K562 (cell line): Measurements from ENCODE around the gene DEPP1. TPM values are rescaled to one million over a fixed set of nuclear protein-coding genes. Genes with fewer than 3 reads are reported as not detected.

Source experiments
- ATF7 ChIP-seq: fragments of 450-650 bp; IDR thresholded peaks from 2 replicates; pipeline ENCODE4 v1.7.1; 2014; ENCODE audit warnings: mild to moderate bottlenecking, moderate library complexity
- FOXP1 ChIP-seq: sonication (generic); formaldehyde crosslinking; IDR thresholded peaks from 2 replicates; pipeline ENCODE4 v1.8.0; 2022; ENCODE audit warnings: mild to moderate bottlenecking, missing genetic modification reagents
- HMBOX1 ChIP-seq: sonication (generic); IDR thresholded peaks from 2 replicates; pipeline ENCODE4 v1.6.1; 2016
- MAZ ChIP-seq, 2 experiments: fragments of 450-650 bp in 1 of 2; sonication (generic) in 1 of 2; formaldehyde crosslinking; IDR thresholded peaks in 1 of 2; conservative IDR thresholded peaks in 1 of 2; 2 replicates each; pipeline versions ENCODE4 v1.4.0 to v1.5.0; 2020; ENCODE audit warnings: mild to moderate bottlenecking in 1 of 2, missing genetic modification reagents in 1 of 2
- MGA ChIP-seq: fragments of 450-650 bp; IDR thresholded peaks from 2 replicates; pipeline ENCODE4 v1.6.1; 2016; ENCODE audit warnings: mild to moderate bottlenecking, moderate library complexity
- MNT ChIP-seq, 2 experiments: fragments of 450-650 bp; conservative IDR thresholded peaks; 2 replicates each; pipeline ENCODE4 v1.6.1; 2017; ENCODE audit warnings: mild to moderate bottlenecking in 2 of 2, moderate library complexity in 2 of 2
- PPARD ChIP-seq: fragments of 250-450 bp; sonication (Bioruptor Pico); IDR thresholded peaks from 2 replicates; pipeline ENCODE4 v1.8.0; 2022; ENCODE audit warnings: inconsistent platforms, mild to moderate bottlenecking, moderate library complexity
- RNF219 ChIP-seq: fragments of 250-450 bp; sonication (Bioruptor Pico); IDR thresholded peaks from 2 replicates; pipeline ENCODE4 v1.5.0; 2022; ENCODE audit warnings: mild to moderate bottlenecking
- RUNX1 ChIP-seq: sonication (generic); IDR thresholded peaks from 2 replicates; pipeline ENCODE4 v1.6.1; 2016; ENCODE audit warnings: antibody characterized with exemption, low read depth
- TARDBP ChIP-seq: fragments of 450-650 bp; IDR thresholded peaks from 2 replicates; pipeline ENCODE4 v1.6.1; 2016
- ZNF75A ChIP-seq: fragments of 450-650 bp; formaldehyde crosslinking; IDR thresholded peaks from 2 replicates; pipeline ENCODE4 v1.4.0; 2020; ENCODE audit warnings: mild to moderate bottlenecking
- polyA plus RNA-seq, 8 experiments: library from polyadenylated mRNA; depleted of rRNA in 4 of 8; stranded (reverse) in 5 of 8; unstranded in 3 of 8; fragments of >200 nt; fragmentation: Nextera tagmentation in 2 of 8; fragmentation: Illumina TruSeq in 1 of 8; extraction: Ambion mirVana in 2 of 8; extraction: Trizol in 1 of 8; gene quantifications; 2 replicates each; pipeline versions ENCODE4 v1.2.1 to v1.2.3, GENCODE V29; 2011 to 2014; ENCODE audit warnings: inconsistent platforms in 1 of 8, missing spikeins in 1 of 8
- total RNA-seq, 7 experiments: library from RNA; depleted of rRNA in 6 of 7; stranded (reverse); fragments of >200 nt in 6 of 7; fragmentation: Illumina TruSeq in 2 of 7; extraction: Trizol in 2 of 7; gene quantifications; 2 replicates each; pipeline versions ENCODE4 v1.2.1 to v1.2.3, GENCODE V29; 2011 to 2021; ENCODE audit warnings: low replicate concordance in 1 of 7

The DEPP1 gene
- total and polyA plus RNA-seq, 9 of the 15 experiments (the other 6 are each of a cell fraction or from before 2014, with no cell fraction given): 0.04 to 0.54 (median 0.20) TPM; not detected in 1

- TF ChIP-seq MGA (peak; percentile 13; the same call in 1 of the 2 replicates), HMBOX1 (no peak), ZNF75A (CRISPR knock-in tag) (no peak), MAZ (CRISPR knock-in tag; conservative IDR thresholded peaks at IDR 0.05 in 1 of 2, IDR thresholded peaks at IDR 0.05 in 1 of 2) (peak in 1 of 2 experiments; percentile 91; a peak in 2 of 4 replicates), PPARD (no peak), RUNX1 (peak; percentile 61; the same call in 1 of the 2 replicates), TARDBP (0 out of 2 replicates have a peak, but pooled peaks have one; percentile 27), ATF7 (peak; percentile 55; the same call in 1 of the 2 replicates), FOXP1 (CRISPR knock-in tag) (peak; percentile 93), RNF219 (CRISPR knock-in tag) (0 out of 2 replicates have a peak, but pooled peaks have one; percentile 58), MNT (conservative IDR thresholded peaks at IDR 0.05) (peak in 1 of 2 experiments; percentile 65; a peak in 2 of 4 replicates)
These were observed 22.3 kb upstream of the DEPP1 start, which contains the start of gene ZNF22 (continued) for GRCh38 chr10:45000752-45001380.
